Measurements from ENCODE around the gene BRAF. TPM values are rescaled to one million over a fixed set of nuclear protein-coding genes. Genes with fewer than 3 reads are reported as not detected.
"Not testable (repeated sequence)": the region's sequence is repeated elsewhere in the genome, so short reads cannot be mapped to it uniquely, and the experiment has no call there.

The BRAF gene
- total RNA-seq, 1 donor from 2014 or later, result 26.0 TPM

DNA sequence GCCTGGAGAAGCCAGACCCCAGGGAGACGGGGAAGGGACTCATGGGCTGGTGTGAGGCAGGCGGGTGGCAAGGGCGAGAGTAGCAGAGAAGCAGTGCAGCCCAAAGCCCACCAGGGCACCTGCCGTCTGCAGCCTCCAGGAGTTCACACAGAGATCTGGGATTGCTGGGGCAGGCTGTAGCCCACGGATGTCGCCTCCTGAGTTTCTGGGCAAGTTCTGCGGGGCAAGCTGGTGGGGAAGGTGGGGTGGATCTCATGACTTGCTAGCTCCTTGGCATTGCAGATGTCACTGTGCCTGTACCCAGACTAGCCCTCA, 246.0 kb downstream of the BRAF start:
- FAIRE-seq, result no peak
- Histone ChIP-seq H3K79me2 (ENCODE audit: insufficient read depth, low read length) (no peaks in the 10 kb centered on the region), H3K4me1 (ENCODE audit: insufficient read depth, low read length) (peaks cover 1% of the 10 kb centered on the region), H3K9me3 (ENCODE audit: insufficient read depth, low read depth, low read length) (no peaks in the 10 kb centered on the region), H3K9ac (ENCODE audit: low read length) (no peak overlapping the region), H3K36me3 (ENCODE audit: insufficient read depth, low read length) (no peaks in the 10 kb centered on the region), H3K27me3 (ENCODE audit: insufficient read depth, low read length) (no peaks in the 10 kb centered on the region), H3K27ac (ENCODE audit: low read depth, low read length) (no peak overlapping the region), H4K20me1 (ENCODE audit: insufficient read depth, low read length) (no peaks in the 10 kb centered on the region), H2AFZ (ENCODE audit: low read depth, low read length) (no peak overlapping the region), H3K4me2 (ENCODE audit: low read length) (no peak overlapping the region), H3K4me3 (ENCODE audit: insufficient read depth, low read depth, low read length) (no peak overlapping the region)
- TF ChIP-seq EZH2 (IDR thresholded peaks at IDR 0.05; ENCODE audit: insufficient read depth, low read length), result no peak
- TF ChIP-seq, protein P1, sequence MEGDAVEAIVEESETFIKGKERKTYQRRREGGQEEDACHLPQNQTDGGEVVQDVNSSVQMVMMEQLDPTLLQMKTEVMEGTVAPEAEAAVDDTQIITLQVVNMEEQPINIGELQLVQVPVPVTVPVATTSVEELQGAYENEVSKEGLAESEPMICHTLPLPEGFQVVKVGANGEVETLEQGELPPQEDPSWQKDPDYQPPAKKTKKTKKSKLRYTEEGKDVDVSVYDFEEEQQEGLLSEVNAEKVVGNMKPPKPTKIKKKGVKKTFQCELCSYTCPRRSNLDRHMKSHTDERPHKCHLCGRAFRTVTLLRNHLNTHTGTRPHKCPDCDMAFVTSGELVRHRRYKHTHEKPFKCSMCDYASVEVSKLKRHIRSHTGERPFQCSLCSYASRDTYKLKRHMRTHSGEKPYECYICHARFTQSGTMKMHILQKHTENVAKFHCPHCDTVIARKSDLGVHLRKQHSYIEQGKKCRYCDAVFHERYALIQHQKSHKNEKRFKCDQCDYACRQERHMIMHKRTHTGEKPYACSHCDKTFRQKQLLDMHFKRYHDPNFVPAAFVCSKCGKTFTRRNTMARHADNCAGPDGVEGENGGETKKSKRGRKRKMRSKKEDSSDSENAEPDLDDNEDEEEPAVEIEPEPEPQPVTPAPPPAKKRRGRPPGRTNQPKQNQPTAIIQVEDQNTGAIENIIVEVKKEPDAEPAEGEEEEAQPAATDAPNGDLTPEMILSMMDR (IDR thresholded peaks at IDR 0.05; ENCODE audit: insufficient read depth, low read depth, low read length), result no peak
- Mint-ChIP-seq H3K9me3 (ENCODE audit: unreplicated experiment) (no peaks in the 10 kb centered on the region), H3K4me1 (ENCODE audit: low read depth, unreplicated experiment) (peaks cover 12% of the 10 kb centered on the region), H3K4me3 (ENCODE audit: unreplicated experiment) (no peak overlapping the region), H3K27ac (ENCODE audit: unreplicated experiment) (no peak overlapping the region), H3K36me3 (ENCODE audit: low read depth, unreplicated experiment) (peaks cover 25% of the 10 kb centered on the region), H3K27me3 (ENCODE audit: low read depth, unreplicated experiment) (peaks cover 2% of the 10 kb centered on the region)
- DNase-seq (ENCODE audit: low read depth), result no peak

DNA sequence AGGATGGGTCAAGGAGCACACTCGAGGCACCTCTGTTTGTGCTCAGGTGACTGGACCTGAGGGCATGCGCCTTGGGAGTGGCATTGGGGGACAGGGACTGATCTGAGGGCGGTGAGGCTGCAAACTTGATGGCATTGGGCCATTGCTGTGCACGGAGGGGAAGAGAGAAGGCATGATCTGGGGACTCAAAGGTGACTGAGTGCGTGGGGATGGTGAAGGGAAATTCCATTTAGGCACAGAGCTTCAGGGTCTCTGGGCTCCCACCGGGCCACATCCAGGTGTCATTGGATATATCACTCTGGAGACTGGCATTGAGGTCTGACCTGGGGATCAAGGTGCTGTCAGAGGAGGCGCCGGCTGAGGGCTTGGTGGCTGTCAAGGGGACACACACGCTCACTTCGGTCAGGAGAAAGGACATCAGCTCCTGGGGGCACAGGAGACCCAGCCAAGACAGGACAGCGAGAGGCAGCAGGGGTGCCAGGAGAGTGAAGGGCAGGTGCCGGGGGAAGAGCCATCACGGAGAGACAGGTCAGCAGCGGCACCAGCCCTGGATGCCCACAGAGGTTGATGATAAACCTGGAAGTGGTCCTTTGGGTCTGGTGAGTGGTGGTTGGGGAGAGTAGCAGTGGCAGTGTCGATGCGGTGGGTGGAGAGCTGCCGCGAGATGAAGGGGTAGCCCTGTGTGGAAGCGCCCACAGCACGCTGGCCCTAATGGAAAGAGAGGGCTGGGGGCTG, 246.5 kb downstream of the BRAF start:
- Histone ChIP-seq H3K79me2 (ENCODE audit: insufficient read depth, low read length) (no peaks in the 10 kb centered on the region), H3K9ac (ENCODE audit: low read length) (no peak overlapping the region), H3K4me2 (ENCODE audit: low read length) (no peak overlapping the region), H3K4me3 (ENCODE audit: insufficient read depth, low read depth, low read length) (no peak overlapping the region), H3K36me3 (ENCODE audit: insufficient read depth, low read length) (no peaks in the 10 kb centered on the region), H3K9me3 (ENCODE audit: insufficient read depth, low read depth, low read length) (no peaks in the 10 kb centered on the region), H3K4me1 (ENCODE audit: insufficient read depth, low read length) (peaks cover 7% of the 10 kb centered on the region), H4K20me1 (ENCODE audit: insufficient read depth, low read length) (no peaks in the 10 kb centered on the region), H2AFZ (ENCODE audit: low read depth, low read length) (no peak overlapping the region), H3K27ac (ENCODE audit: low read depth, low read length) (no peak overlapping the region), H3K27me3 (ENCODE audit: insufficient read depth, low read length) (no peaks in the 10 kb centered on the region)
- no peak overlapping the region for H3K27ac Mint-ChIP-seq (ENCODE audit: unreplicated experiment)
- peaks cover 8% of the 10 kb centered on the region for H3K4me1 Mint-ChIP-seq (ENCODE audit: low read depth, unreplicated experiment)
- peaks cover 25% of the 10 kb centered on the region for H3K36me3 Mint-ChIP-seq (ENCODE audit: low read depth, unreplicated experiment)
- no peaks in the 10 kb centered on the region for H3K9me3 Mint-ChIP-seq (ENCODE audit: unreplicated experiment)
- no peak for DNase-seq (ENCODE audit: low read depth)
- H3K4me3 Mint-ChIP-seq (ENCODE audit: unreplicated experiment), result no peak overlapping the region
- no peak for FAIRE-seq
- H3K27me3 Mint-ChIP-seq (ENCODE audit: low read depth, unreplicated experiment), result peaks cover 2% of the 10 kb centered on the region
- TF ChIP-seq EZH2 (IDR thresholded peaks at IDR 0.05; ENCODE audit: insufficient read depth, low read length), result no peak
- TF ChIP-seq, protein P1 (IDR thresholded peaks at IDR 0.05; ENCODE audit: insufficient read depth, low read depth, low read length), result no peak

DNA sequence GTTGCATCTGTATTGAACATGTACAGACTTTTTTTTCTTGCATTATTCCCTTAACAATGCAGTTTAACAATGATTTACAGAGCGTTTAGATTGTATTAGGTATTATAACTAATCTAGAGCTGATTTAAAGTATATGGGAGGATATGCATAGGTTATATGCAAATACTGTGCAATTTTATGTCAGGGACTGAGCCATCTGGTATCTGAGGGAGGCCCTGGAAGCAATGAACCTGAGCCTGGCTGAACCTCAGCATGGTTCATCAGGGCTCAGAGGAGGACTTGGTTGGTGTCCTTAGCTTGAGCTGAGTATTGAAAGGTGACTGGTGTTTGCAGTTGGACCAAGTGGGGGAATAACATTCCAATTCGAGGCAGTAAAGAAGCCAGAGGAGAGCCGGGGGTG, 247.2 kb downstream of the BRAF start:
- H3K36me3 ChIP-seq (ENCODE audit: insufficient read depth, low read length), result no peaks in the 10 kb centered on the region
- H4K20me1 ChIP-seq (ENCODE audit: insufficient read depth, low read length), result no peaks in the 10 kb centered on the region
- no peak overlapping the region for H3K4me3 Mint-ChIP-seq (ENCODE audit: unreplicated experiment)
- H3K36me3 Mint-ChIP-seq (ENCODE audit: low read depth, unreplicated experiment), result peaks cover 25% of the 10 kb centered on the region
- no peaks in the 10 kb centered on the region for H3K9me3 Mint-ChIP-seq (ENCODE audit: unreplicated experiment)
- H3K27ac Mint-ChIP-seq (ENCODE audit: unreplicated experiment), result no peak overlapping the region
- no peak overlapping the region for H3K4me2 ChIP-seq (ENCODE audit: low read length)
- peaks cover 2% of the 10 kb centered on the region for H3K27me3 Mint-ChIP-seq (ENCODE audit: low read depth, unreplicated experiment)
- H3K9me3 ChIP-seq (ENCODE audit: insufficient read depth, low read depth, low read length), result no peaks in the 10 kb centered on the region
- TF ChIP-seq, protein P1 (IDR thresholded peaks at IDR 0.05; ENCODE audit: insufficient read depth, low read depth, low read length), result no peak
- no peak for TF ChIP-seq EZH2 (IDR thresholded peaks at IDR 0.05; ENCODE audit: insufficient read depth, low read length)
- H3K4me1 Mint-ChIP-seq (ENCODE audit: low read depth, unreplicated experiment), result peaks cover 8% of the 10 kb centered on the region
- H3K9ac ChIP-seq (ENCODE audit: low read length), result no peak overlapping the region
- no peak overlapping the region for H3K27ac ChIP-seq (ENCODE audit: low read depth, low read length)
- no peaks in the 10 kb centered on the region for H3K79me2 ChIP-seq (ENCODE audit: insufficient read depth, low read length)
- DNase-seq (ENCODE audit: low read depth) (no peak), FAIRE-seq (no peak)
- no peak overlapping the region for H3K4me3 ChIP-seq (ENCODE audit: insufficient read depth, low read depth, low read length)
- no peaks in the 10 kb centered on the region for H3K27me3 ChIP-seq (ENCODE audit: insufficient read depth, low read length)
- H3K4me1 ChIP-seq (ENCODE audit: insufficient read depth, low read length), result peaks cover 8% of the 10 kb centered on the region
- no peak overlapping the region for H2AFZ ChIP-seq (ENCODE audit: low read depth, low read length)

DNA sequence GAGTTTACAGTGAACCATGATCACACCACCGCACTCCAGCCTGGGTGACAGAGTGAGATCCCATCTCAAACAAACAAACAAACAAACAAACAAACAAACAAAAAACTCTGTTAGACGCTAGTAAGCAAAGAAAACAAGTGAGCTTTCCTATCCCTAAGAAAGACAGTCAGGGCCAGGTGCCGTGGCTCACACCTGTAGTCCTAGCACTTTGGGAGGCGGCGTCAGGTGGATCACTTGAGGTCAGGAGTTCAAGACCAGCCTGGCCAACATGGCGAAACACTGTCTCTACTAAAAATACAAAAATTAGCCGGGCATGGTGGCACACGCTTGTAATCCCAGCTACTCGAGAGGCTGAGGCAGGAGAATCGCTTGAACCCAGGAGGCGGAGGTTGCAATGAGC, 247.8 kb downstream of the BRAF start:
- not testable (repeated sequence) for H3K9me3 Mint-ChIP-seq (ENCODE audit: unreplicated experiment); FAIRE-seq; H4K20me1 ChIP-seq (ENCODE audit: insufficient read depth, low read length); H3K4me1 ChIP-seq (ENCODE audit: insufficient read depth, low read length); H3K36me3 ChIP-seq (ENCODE audit: insufficient read depth, low read length); H3K9me3 ChIP-seq (ENCODE audit: insufficient read depth, low read depth, low read length); H2AFZ ChIP-seq (ENCODE audit: low read depth, low read length); H3K9ac ChIP-seq (ENCODE audit: low read length); H3K27ac Mint-ChIP-seq (ENCODE audit: unreplicated experiment); H3K79me2 ChIP-seq (ENCODE audit: insufficient read depth, low read length); H3K4me2 ChIP-seq (ENCODE audit: low read length); DNase-seq (ENCODE audit: low read depth); H3K4me1 Mint-ChIP-seq (ENCODE audit: low read depth, unreplicated experiment); H3K27me3 Mint-ChIP-seq (ENCODE audit: low read depth, unreplicated experiment); H3K27me3 ChIP-seq (ENCODE audit: insufficient read depth, low read length); H3K27ac ChIP-seq (ENCODE audit: low read depth, low read length); H3K4me3 ChIP-seq (ENCODE audit: insufficient read depth, low read depth, low read length); H3K4me3 Mint-ChIP-seq (ENCODE audit: unreplicated experiment)
- H3K36me3 Mint-ChIP-seq (ENCODE audit: low read depth, unreplicated experiment), result peaks cover 25% of the 10 kb centered on the region

Measured in astrocyte (in vitro differentiated cells and primary cell).